IPS-NIHi7 (cell line): ENCODE measurements around the gene PARP3.
A peak's percentile ranks its signal among the peaks of the same experiment; 100 is the strongest.
"Not testable (repeated sequence)": the region's sequence is repeated elsewhere in the genome, so short reads cannot be mapped to it uniquely, and the experiment has no call there.

Experiments used
- DNase-seq: peaks from one replicate; pipeline ENCODE4 v3.0.0; 2012; ENCODE audit warnings: mixed read lengths; ENCODE audit errors: extremely low spot score

Gene PARP3

DNA sequence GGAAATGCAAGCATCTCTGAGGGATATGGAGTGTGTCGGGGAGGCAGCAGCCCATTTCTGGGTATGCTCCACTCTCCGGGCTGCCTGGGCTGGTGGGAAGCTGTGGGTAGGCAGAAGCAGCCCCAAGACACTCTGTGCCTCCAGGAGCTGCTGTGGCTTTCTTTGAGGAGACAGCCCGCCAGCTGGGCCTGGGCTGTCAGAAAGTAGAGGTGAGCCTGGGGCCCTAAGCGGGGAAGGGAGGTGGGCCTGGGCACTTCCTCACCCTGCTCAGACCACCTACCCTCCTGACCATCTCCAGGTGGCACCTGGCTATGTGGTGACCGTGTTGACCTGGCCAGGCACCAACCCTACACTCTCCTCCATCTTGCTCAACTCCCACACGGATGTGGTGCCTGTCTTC is 42.9 kb downstream of the PARP3 start:
- no peak for DNase-seq

DNA sequence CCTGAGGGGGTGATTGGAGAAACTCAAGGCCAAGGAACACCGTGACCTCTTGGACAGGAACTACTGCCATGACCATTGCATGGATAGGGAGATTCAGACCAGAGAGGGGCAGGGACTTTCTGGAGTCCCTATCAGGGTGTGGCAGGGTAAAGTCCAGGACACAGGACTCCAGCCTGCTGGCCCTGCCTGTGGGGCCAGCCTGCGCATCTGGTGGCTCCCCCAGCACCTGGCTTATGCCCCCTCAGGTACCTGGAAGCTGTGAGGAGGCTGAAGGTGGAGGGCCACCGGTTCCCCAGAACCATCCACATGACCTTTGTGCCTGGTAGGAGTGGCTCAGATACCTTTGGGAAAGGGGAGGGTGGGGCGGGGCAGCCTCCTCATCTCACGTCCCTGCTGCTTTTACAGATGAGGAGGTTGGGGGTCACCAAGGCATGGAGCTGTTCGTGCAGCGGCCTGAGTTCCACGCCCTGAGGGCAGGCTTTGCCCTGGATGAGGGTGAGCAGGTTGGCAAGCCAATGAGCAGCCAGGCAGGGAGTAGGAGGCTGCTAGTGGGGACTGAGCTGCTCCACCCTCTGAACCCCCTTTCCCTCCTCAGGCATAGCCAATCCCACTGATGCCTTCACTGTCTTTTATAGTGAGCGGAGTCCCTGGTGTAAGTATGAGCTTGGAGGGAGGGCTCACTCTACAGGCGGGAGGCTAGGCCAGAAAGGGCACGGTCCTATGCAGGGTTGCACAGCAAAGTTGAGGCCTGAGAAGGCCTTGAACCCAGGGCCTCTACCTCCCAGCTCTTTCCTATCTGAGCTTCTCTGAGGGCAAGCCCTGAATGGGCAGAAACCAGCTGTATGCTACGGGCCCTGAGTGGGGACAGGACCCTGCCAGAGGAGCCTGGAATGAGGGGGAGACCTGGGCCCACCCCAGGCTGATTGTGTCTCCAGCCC is 44.1 kb downstream of the PARP3 start:
- DNase-seq: no peak

- no peak for DNase-seq
Observed at GRCh38 chr3:51987568-51987967, 45.4 kb downstream of the PARP3 start.

- no peak for DNase-seq
Observed at GRCh38 chr3:51988286-51989146, 46.4 kb downstream of the PARP3 start.

DNA sequence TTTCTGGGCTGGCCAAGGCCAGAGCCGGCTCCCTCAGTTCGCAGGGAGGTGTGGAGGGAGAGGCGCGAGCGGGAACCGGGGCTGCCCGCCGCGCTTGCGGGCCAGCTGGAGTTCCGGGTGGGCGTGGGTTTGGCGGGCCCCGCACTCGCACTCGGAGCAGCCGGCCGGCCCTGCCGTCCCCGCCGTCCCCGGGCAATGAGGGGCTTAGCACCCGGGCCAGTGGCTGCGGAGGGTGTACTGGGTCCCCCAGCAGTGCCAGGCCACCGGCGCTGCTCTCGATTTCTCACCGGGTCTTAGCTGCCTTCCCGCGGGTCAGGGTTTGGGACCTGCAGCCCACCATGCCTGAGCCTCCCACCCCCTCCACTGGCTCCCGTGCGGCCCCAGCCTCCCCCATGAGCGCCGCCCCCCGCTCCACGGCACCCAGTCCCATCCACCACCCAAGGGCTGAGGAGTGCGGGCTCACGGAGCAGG is 48.4 kb downstream of the PARP3 start:
- DNase-seq: not testable (repeated sequence)

DNA sequence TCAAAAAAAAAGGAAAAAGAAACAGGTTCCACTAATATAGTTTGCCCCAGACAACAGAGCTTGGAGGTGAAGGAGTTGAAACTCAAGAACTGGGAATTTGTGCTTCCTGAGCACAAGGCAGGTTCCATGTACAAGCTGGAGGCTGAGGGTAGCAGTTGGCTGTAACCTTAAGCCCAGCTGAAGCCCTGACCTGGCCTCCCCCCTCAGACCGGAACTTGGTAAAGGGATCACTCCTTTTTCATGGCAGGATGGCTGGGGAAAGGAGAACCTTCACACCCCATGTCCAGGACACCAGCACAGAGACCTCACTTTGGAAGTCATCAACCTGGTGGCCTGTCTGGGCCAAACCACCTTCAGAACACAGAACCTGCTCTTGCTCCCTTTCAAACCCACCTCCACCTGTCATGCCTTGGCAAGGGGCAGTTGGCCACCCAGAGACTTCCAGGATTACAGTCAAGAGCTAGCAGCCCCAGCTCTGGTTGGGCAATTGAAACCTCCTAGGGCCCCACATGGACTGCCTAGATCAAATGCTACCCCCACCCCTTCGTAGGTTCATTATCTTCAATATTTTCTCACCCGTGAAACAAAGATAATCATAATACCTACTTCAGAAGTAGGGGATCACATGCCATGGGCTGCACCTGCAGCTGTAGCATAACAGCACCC is 50.0 kb downstream of the PARP3 start:
- no peak for DNase-seq

DNA sequence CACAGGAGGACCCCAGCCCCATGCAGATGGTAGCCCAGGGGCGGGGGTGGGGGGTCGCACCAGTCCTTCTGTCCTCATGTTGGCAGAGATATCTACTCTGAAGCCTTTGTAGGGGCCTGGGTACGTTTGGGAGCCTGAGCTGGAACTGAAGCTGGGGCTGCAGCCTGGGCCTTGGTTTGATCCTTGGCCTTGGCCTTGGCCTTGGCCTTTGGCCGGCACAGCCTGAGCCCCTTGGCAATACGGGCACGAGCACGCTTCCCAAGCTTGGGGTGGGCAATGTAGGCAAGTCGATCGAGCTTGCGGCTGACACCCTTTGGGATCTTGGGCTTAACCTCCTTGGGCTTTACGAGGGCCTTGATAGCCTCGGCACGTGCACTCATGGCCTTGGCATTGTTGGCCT is 51.5 kb downstream of the PARP3 start:
- DNase-seq: not testable (repeated sequence)

GRCh38 chr3:51994530-51994929 is 52.4 kb downstream of the PARP3 start:
- no peak for DNase-seq

- peak; percentile 89 for DNase-seq
Observed at GRCh38 chr3:51995346-51996163, 53.4 kb downstream of the PARP3 start, which contains the start of gene RPL29. TSS of gene RPL29 (minus strand) at chr3:51995895. CDS start at chr3:51995461, 434 bp downstream.

GRCh38 chr3:51997172-51997571 is 55.0 kb downstream of the PARP3 start:
- no peak for DNase-seq

- DNase-seq: no peak
Observed at GRCh38 chr3:51997935-51998596, 55.9 kb downstream of the PARP3 start.
